H1 (cell line): ENCODE results near the gene C1orf185.
"Not testable (repeated sequence)": the region's sequence is repeated elsewhere in the genome, so short reads cannot be mapped to it uniquely, and the experiment has no call there.

Source experiments
- BACH1 ChIP-seq: IDR thresholded peaks from 2 replicates; pipeline ENCODE4 v1.6.1; 2012; ENCODE audit warnings: low read length, improper control_type of control experiment
- CREB1 ChIP-seq: IDR thresholded peaks from 2 replicates; pipeline ENCODE4 v1.6.1; 2012; ENCODE audit warnings: inconsistent platforms
- EGR1 ChIP-seq: IDR thresholded peaks from 2 replicates; pipeline ENCODE4 v1.6.1; 2011; ENCODE audit warnings: low read depth, low read length, borderline replicate concordance
- MAFK ChIP-seq: IDR thresholded peaks from 2 replicates; pipeline ENCODE4 v1.6.1; 2012; ENCODE audit warnings: low read depth, mild to moderate bottlenecking, improper control_type of control experiment, low read length
- POLR2A ChIP-seq, 2 experiments: IDR thresholded peaks; 1 replicate in 1 of 2; 2 replicates in 1 of 2; pipeline ENCODE4 v1.6.1; 2011; ENCODE audit warnings: low read depth in 2 of 2, low read length in 2 of 2, mild to moderate bottlenecking in 2 of 2; ENCODE audit errors: control extremely low read depth in 1 of 2
- POLR2AphosphoS5 ChIP-seq: IDR thresholded peaks from 2 replicates; pipeline ENCODE4 v1.6.1; 2011; ENCODE audit warnings: low read depth, low read length
- SP2 ChIP-seq: IDR thresholded peaks from 2 replicates; pipeline ENCODE4 v1.6.1; 2012; ENCODE audit warnings: mild to moderate bottlenecking, low read length, inconsistent platforms
- SUZ12 ChIP-seq: fragments of 200-600 bp; sonication (generic); IDR thresholded peaks from 2 replicates; pipeline ENCODE4 v1.6.1; 2012; ENCODE audit warnings: mild to moderate bottlenecking, inconsistent platforms, low read length, moderate library complexity, mixed read lengths
- TAF1 ChIP-seq: IDR thresholded peaks from 2 replicates; pipeline ENCODE4 v1.6.1; 2011; ENCODE audit warnings: mild to moderate bottlenecking, low read depth, low read length
- TEAD4 ChIP-seq: IDR thresholded peaks from 2 replicates; pipeline ENCODE4 v1.6.1; 2012; ENCODE audit warnings: low read depth, low read length, inconsistent platforms, mixed read lengths
- TF ChIP-seq, protein P1 (sequence below), 3 experiments: IDR thresholded peaks; 1 replicate in 2 of 3; 2 replicates in 1 of 3; pipeline versions ENCODE4 v1.5.1 to v1.6.1; 2011; ENCODE audit warnings: low read length in 3 of 3, mild to moderate bottlenecking in 3 of 3, inconsistent platforms in 2 of 3, low read depth in 1 of 3, moderate library complexity in 1 of 3; ENCODE audit not compliant: insufficient read depth in 1 of 3; ENCODE audit errors: control extremely low read depth in 1 of 3
- TF ChIP-seq, protein P2 (sequence below): IDR thresholded peaks from 2 replicates; pipeline ENCODE4 v1.6.1; 2011; ENCODE audit warnings: low read length, improper control_type of control experiment

DNA sequence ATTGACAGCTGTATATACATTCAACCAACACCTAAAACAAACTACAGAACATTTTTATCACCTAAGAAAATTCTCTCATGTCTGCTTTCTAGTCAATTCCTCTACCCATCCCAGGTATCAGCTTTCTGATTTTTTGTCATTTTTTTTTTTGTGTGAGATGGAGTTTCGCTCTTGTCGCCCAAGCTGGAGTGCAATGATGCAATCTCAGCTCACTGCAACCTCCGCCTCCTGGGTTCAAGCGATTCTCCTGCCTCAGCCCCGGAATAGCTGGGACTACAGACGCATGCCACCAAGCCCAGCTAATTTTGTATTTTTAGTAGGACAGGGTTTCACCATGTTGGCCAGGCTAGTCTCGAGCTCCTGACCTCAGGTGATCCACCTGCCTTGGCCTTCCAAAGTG, 25.1 kb downstream of the C1orf185 start:
- TF ChIP-seq POLR2AphosphoS5; TEAD4; EGR1; BACH1; SP2; POLR2A (IDR thresholded peaks at IDR 0.05; ENCODE audit: control extremely low read depth in 1 of 2, low read depth in 2 of 2, low read length in 2 of 2); TAF1; CREB1; SUZ12; MAFK: not testable (repeated sequence)
- TF ChIP-seq, protein P1, sequence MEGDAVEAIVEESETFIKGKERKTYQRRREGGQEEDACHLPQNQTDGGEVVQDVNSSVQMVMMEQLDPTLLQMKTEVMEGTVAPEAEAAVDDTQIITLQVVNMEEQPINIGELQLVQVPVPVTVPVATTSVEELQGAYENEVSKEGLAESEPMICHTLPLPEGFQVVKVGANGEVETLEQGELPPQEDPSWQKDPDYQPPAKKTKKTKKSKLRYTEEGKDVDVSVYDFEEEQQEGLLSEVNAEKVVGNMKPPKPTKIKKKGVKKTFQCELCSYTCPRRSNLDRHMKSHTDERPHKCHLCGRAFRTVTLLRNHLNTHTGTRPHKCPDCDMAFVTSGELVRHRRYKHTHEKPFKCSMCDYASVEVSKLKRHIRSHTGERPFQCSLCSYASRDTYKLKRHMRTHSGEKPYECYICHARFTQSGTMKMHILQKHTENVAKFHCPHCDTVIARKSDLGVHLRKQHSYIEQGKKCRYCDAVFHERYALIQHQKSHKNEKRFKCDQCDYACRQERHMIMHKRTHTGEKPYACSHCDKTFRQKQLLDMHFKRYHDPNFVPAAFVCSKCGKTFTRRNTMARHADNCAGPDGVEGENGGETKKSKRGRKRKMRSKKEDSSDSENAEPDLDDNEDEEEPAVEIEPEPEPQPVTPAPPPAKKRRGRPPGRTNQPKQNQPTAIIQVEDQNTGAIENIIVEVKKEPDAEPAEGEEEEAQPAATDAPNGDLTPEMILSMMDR (IDR thresholded peaks at IDR 0.05; ENCODE audit: control extremely low read depth in 1 of 3, insufficient read depth in 1 of 3, low read depth in 1 of 3, low read length in 3 of 3): not testable (repeated sequence)
- TF ChIP-seq, protein P2, sequence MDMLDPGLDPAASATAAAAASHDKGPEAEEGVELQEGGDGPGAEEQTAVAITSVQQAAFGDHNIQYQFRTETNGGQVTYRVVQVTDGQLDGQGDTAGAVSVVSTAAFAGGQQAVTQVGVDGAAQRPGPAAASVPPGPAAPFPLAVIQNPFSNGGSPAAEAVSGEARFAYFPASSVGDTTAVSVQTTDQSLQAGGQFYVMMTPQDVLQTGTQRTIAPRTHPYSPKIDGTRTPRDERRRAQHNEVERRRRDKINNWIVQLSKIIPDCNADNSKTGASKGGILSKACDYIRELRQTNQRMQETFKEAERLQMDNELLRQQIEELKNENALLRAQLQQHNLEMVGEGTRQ: not testable (repeated sequence)
